Liver (tissue), 9 donors: Measurements from ENCODE around the gene NUTF2. TPM values are rescaled to one million over a fixed set of nuclear protein-coding genes. Genes with fewer than 3 reads are reported as not detected.
A peak's percentile ranks its signal among the peaks of the same experiment; 100 is the strongest.

ENCODE experiments used
- DNase-seq: peaks from one replicate; pipeline ENCODE4 v3.0.0-alpha.2; 2017; ENCODE audit warnings: low spot score
- H3K27ac ChIP-seq, 2 donors: one replicate each; pipeline ENCODE4 v1.7.0; 2013; ENCODE audit warnings: inconsistent platforms in 2 of 2, low read length in 2 of 2, control low read depth in 1 of 2, low read depth in 1 of 2, mild to moderate bottlenecking in 1 of 2
- H3K27me3 ChIP-seq, 4 donors: one replicate each; pipeline versions ENCODE4 v1.6.1 to v1.7.0; 2013; ENCODE audit warnings: low read length in 3 of 4, inconsistent platforms in 1 of 4, mild to moderate bottlenecking in 1 of 4, moderate library complexity in 1 of 4; ENCODE audit not compliant: control insufficient read depth in 4 of 4, insufficient read depth in 4 of 4
- H3K36me3 ChIP-seq, 4 donors: one replicate each; pipeline versions ENCODE4 v1.6.1 to v1.7.0; 2013; ENCODE audit warnings: low read length in 3 of 4, mild to moderate bottlenecking in 3 of 4, low read depth in 1 of 4, moderate library complexity in 1 of 4; ENCODE audit not compliant: control insufficient read depth in 4 of 4, insufficient read depth in 3 of 4
- H3K4me1 ChIP-seq, 4 donors: one replicate each; pipeline versions ENCODE4 v1.6.1 to v1.7.0; 2013; ENCODE audit warnings: low read length in 3 of 4, mild to moderate bottlenecking in 3 of 4, moderate library complexity in 1 of 4; ENCODE audit not compliant: control insufficient read depth in 4 of 4, insufficient read depth in 4 of 4
- H3K4me3 ChIP-seq, 3 donors: one replicate each; pipeline versions ENCODE4 v1.6.1 to v1.7.0; 2013; ENCODE audit warnings: low read length in 3 of 3, control low read depth in 1 of 3, low read depth in 1 of 3, mild to moderate bottlenecking in 1 of 3
- H3K9ac ChIP-seq, 2 donors: one replicate each; pipeline ENCODE4 v1.7.0; 2013; ENCODE audit warnings: low read length in 2 of 2, mild to moderate bottlenecking in 2 of 2, moderate library complexity in 2 of 2, control low read depth in 1 of 2, low read depth in 1 of 2
- H3K9me3 ChIP-seq, 4 donors: one replicate each; pipeline versions ENCODE4 v1.6.1 to v1.7.0; 2013; ENCODE audit warnings: low read length in 3 of 4; ENCODE audit not compliant: control insufficient read depth in 4 of 4
- CTCF ChIP-seq: fragments of 150-350 bp; IDR thresholded peaks from 2 replicates; pipeline ENCODE4 v1.5.1; 2017; ENCODE audit warnings: improper control_type of control experiment, low read depth, low read length; ENCODE audit not compliant: missing input control
- EGR1 ChIP-seq, 2 donors: IDR thresholded peaks; 2 replicates each; pipeline ENCODE4 v1.6.1; 2016 to 2018; ENCODE audit warnings: antibody characterized with exemption in 2 of 2, low read depth in 2 of 2
- FOXA1 ChIP-seq: IDR thresholded peaks from 2 replicates; pipeline ENCODE4 v1.6.1; 2016; ENCODE audit warnings: antibody characterized with exemption
- FOXA2 ChIP-seq: IDR thresholded peaks from 2 replicates; pipeline ENCODE4 v1.6.1; 2016; ENCODE audit warnings: antibody characterized with exemption
- GABPA ChIP-seq, 2 donors: IDR thresholded peaks in 1 of 2; conservative IDR thresholded peaks in 1 of 2; 2 replicates each; pipeline ENCODE4 v1.6.1; 2016; ENCODE audit warnings: antibody characterized with exemption in 2 of 2, mild to moderate bottlenecking in 1 of 2, moderate library complexity in 1 of 2
- HNF4A ChIP-seq, 2 donors: conservative IDR thresholded peaks; 2 replicates each; pipeline ENCODE4 v1.6.1; 2016; ENCODE audit warnings: antibody characterized with exemption in 2 of 2, mild to moderate bottlenecking in 2 of 2
- HNF4G ChIP-seq: IDR thresholded peaks from 2 replicates; pipeline ENCODE4 v1.6.1; 2016; ENCODE audit warnings: antibody characterized with exemption
- JUND ChIP-seq, 2 donors: IDR thresholded peaks; 2 replicates each; pipeline ENCODE4 v1.6.1; 2016; ENCODE audit warnings: antibody characterized with exemption in 2 of 2
- NR2F2 ChIP-seq: IDR thresholded peaks from 2 replicates; pipeline ENCODE4 v1.6.1; 2016; ENCODE audit warnings: antibody characterized with exemption
- RAD21 ChIP-seq, 2 donors: IDR thresholded peaks; 2 replicates each; pipeline ENCODE4 v1.6.1; 2016; ENCODE audit warnings: antibody characterized with exemption in 2 of 2, mild to moderate bottlenecking in 2 of 2
- REST ChIP-seq: IDR thresholded peaks from 2 replicates; pipeline ENCODE4 v1.6.1; 2016; ENCODE audit warnings: antibody characterized with exemption, mild to moderate bottlenecking
- RXRA ChIP-seq, 2 donors: IDR thresholded peaks; 2 replicates each; pipeline ENCODE4 v1.6.1; 2017 to 2018; ENCODE audit warnings: antibody characterized with exemption in 2 of 2, mild to moderate bottlenecking in 1 of 2
- TAF1 ChIP-seq: conservative IDR thresholded peaks from 2 replicates; pipeline ENCODE4 v1.6.1; 2016; ENCODE audit warnings: antibody characterized with exemption, mild to moderate bottlenecking
- YY1 ChIP-seq: IDR thresholded peaks from 2 replicates; pipeline ENCODE4 v1.6.1; 2016; ENCODE audit warnings: antibody characterized with exemption, mild to moderate bottlenecking
- WGBS: extraction: QIAGEN DNeasy Blood & Tissue Kit; methylation state at CpG from one replicate; pipeline ENCODE4 v1.1.7; 2013; 5-methylcytosine and 5-hydroxymethylcytosine counted together
- polyA plus RNA-seq, 2 donors: library from polyadenylated mRNA; stranded (reverse) in 1 of 2; unstranded in 1 of 2; fragments of 200-250 nt in 1 of 2; fragments of >200 nt in 1 of 2; fragmentation: Nextera tagmentation in 1 of 2; extraction: Ambion mirVana in 1 of 2; gene quantifications; one replicate each; pipeline versions ENCODE4 v1.2.1 to v1.2.3, GENCODE V29; 2013 to 2015
- total RNA-seq, 2 donors: library from RNA; depleted of rRNA; stranded (reverse); fragments of >200 nt; gene quantifications; one replicate each; pipeline ENCODE4 v1.2.3, GENCODE V29; 2014
- donor health status: healthy.
- donor health status: healthy.
- donor health status: healthy.
- donor health status: healthy.
- donor health status: healthy.

Gene NUTF2
- total and polyA plus RNA-seq, 4 donors, result 27.4 to 69.5 (median 54.8) TPM

- peak overlapping the region; percentile 63 to 66 for H3K27ac ChIP-seq
- no peaks in the 10 kb centered on the region for H3K9me3 ChIP-seq
- H3K4me3 ChIP-seq, result peak overlapping the region; percentile 85 to 91 (median 90)
- H3K36me3 ChIP-seq, result peaks cover 5 to 29% (median 20%) of the 10 kb centered on the region in 4 donors
- H3K9ac ChIP-seq, result peak overlapping the region; percentile 70 to 79
- peaks cover 2 to 39% (median 30%) of the 10 kb centered on the region in 4 donors for H3K4me1 ChIP-seq
- WGBS, result 18% methylated on average over 23 of the region's 23 CpGs
- H3K27me3 ChIP-seq, result no peaks in the 10 kb centered on the region
- no peak for DNase-seq
- TF ChIP-seq RXRA (IDR thresholded peaks at IDR 0.05) (no peak), HNF4G (no peak), GABPA (IDR thresholded peaks at IDR 0.05 in 1 of 2, conservative IDR thresholded peaks at IDR 0.05 in 1 of 2) (no peak)
Observed at GRCh38 chr16:67873435-67874370, 27.0 kb downstream of the NUTF2 start.

GRCh38 chr16:67874372-67874771, 27.6 kb downstream of the NUTF2 start:
- no peak overlapping the region for H3K9ac ChIP-seq
- DNase-seq, result no peak
- 86% methylated on average over 3 of the region's 3 CpGs for WGBS
- no peak for TF ChIP-seq HNF4A (conservative IDR thresholded peaks at IDR 0.05)
- no peak for TF ChIP-seq CTCF
- TF ChIP-seq YY1, result no peak
- TF ChIP-seq EGR1 (IDR thresholded peaks at IDR 0.05; ENCODE audit: low read depth in 2 of 2), result no peak
- no peak for TF ChIP-seq FOXA1
- no peak for TF ChIP-seq JUND (IDR thresholded peaks at IDR 0.05)
- no peak for TF ChIP-seq HNF4G
- TF ChIP-seq NR2F2, result no peak
- no peak for TF ChIP-seq GABPA (IDR thresholded peaks at IDR 0.05 in 1 of 2, conservative IDR thresholded peaks at IDR 0.05 in 1 of 2)
- TF ChIP-seq FOXA2, result no peak
- no peak for TF ChIP-seq RAD21 (IDR thresholded peaks at IDR 0.05)
- no peak for TF ChIP-seq RXRA (IDR thresholded peaks at IDR 0.05)
- no peak overlapping the region for H3K27ac ChIP-seq
- no peaks in the 10 kb centered on the region for H3K27me3 ChIP-seq
- peaks cover 10 to 32% (median 25%) of the 10 kb centered on the region in 4 donors for H3K36me3 ChIP-seq
- peaks cover 2 to 39% (median 30%) of the 10 kb centered on the region in 4 donors for H3K4me1 ChIP-seq
- H3K9me3 ChIP-seq, result no peaks in the 10 kb centered on the region
- H3K4me3 ChIP-seq, result no peak overlapping the region

GRCh38 chr16:67877064-67877463, 30.3 kb downstream of the NUTF2 start:
- H3K4me1 ChIP-seq, result peaks cover 2 to 43% (median 29%) of the 10 kb centered on the region in 4 donors
- H3K36me3 ChIP-seq, result peaks cover 30 to 56% (median 42%) of the 10 kb centered on the region in 4 donors
- WGBS, result 95% methylated on average over 11 of the region's 11 CpGs

More at GRCh38 chr16:67877064-67877463, 30.3 kb downstream of the NUTF2 start:
- no peak for DNase-seq
- Histone ChIP-seq H3K9me3 (no peaks in the 10 kb centered on the region), H3K27me3 (no peaks in the 10 kb centered on the region), H3K27ac (no peak overlapping the region), H3K4me3 (no peak overlapping the region), H3K9ac (no peak overlapping the region)
- TF ChIP-seq CTCF, result no peak
- no peak for TF ChIP-seq HNF4G
- no peak for TF ChIP-seq TAF1
- TF ChIP-seq RAD21 (IDR thresholded peaks at IDR 0.05), result no peak
- no peak for TF ChIP-seq RXRA (IDR thresholded peaks at IDR 0.05)
- TF ChIP-seq REST, result no peak
- TF ChIP-seq JUND (IDR thresholded peaks at IDR 0.05), result no peak
